Lower lobe of right lung (tissue), 2 donors: ENCODE results near the gene PPP4R3B. TPM values are rescaled to one million over a fixed set of nuclear protein-coding genes. Genes with fewer than 3 reads are reported as not detected.

Experiments used
- ATAC-seq, 2 donors: fragments of 200-7000 bp; cut with Tn5 transposase; one replicate each; pipeline ENCODE4 v1.9.1; 2020 to 2022; ENCODE audit warnings: mild to moderate bottlenecking in 2 of 2, moderate library complexity in 2 of 2
- DNase-seq: peaks from one replicate; pipeline ENCODE4 v3.0.0-alpha.2; 2020
- H3K27ac ChIP-seq: fragments of 200-600 bp; one replicate; pipeline ENCODE4 v1.8.0; 2022
- H3K27me3 ChIP-seq: fragments of 200-600 bp; one replicate; pipeline ENCODE4 v1.8.0; 2022; ENCODE audit warnings: low read depth
- H3K36me3 ChIP-seq: fragments of 200-600 bp; one replicate; pipeline ENCODE4 v1.8.0; 2022; ENCODE audit warnings: mild to moderate bottlenecking
- H3K4me1 ChIP-seq: fragments of 200-600 bp; one replicate; pipeline ENCODE4 v1.8.0; 2022
- H3K4me3 ChIP-seq: fragments of 200-600 bp; one replicate; pipeline ENCODE4 v1.8.0; 2022; ENCODE audit warnings: mild to moderate bottlenecking
- H3K9me3 ChIP-seq: fragments of 200-600 bp; one replicate; pipeline ENCODE4 v1.8.0; 2022
- CTCF ChIP-seq: fragments of 200-600 bp; IDR thresholded peaks from one replicate; pipeline ENCODE4 v1.8.0; 2022; ENCODE audit warnings: antibody characterized with exemption, mild to moderate bottlenecking
- intact Hi-C: fragments of 100-400 bp; cut with DNase I; formaldehyde crosslinking; loops from one replicate; pipeline ENCODE4 v1.11.0; 2022
- total RNA-seq: library from RNA; stranded (reverse); fragmentation: NEBNext Ultra II Directional; extraction: Animal tissue kit (Norgen Biotek cat#: 25700); gene quantifications from one replicate; pipeline ENCODE4 v1.2.1, GENCODE V29; 2021
- donor health status: DM: no; HTN: yes; CAD: no; lungs with severe emphysema.

The PPP4R3B gene
- total RNA-seq, 1 donor from 2014 or later: 66.3 TPM

GRCh38 chr2:55500025-55500424, 117.4 kb downstream of the PPP4R3B start:
- DNase-seq (no peak), ATAC-seq (no peak)
- Histone ChIP-seq H3K36me3 (no peaks in the 10 kb centered on the region), H3K9me3 (no peaks in the 10 kb centered on the region), H3K27ac (no peak overlapping the region), H3K4me3 (no peak overlapping the region), H3K4me1 (no peaks in the 10 kb centered on the region), H3K27me3 (no peaks in the 10 kb centered on the region)
- TF ChIP-seq CTCF: no peak
- intact Hi-C loops: no loop called here

GRCh38 chr2:55498582-55498981, 118.8 kb downstream of the PPP4R3B start:
- Histone ChIP-seq H3K27ac (no peak overlapping the region), H3K4me3 (no peak overlapping the region), H3K4me1 (no peaks in the 10 kb centered on the region), H3K27me3 (no peaks in the 10 kb centered on the region), H3K9me3 (no peaks in the 10 kb centered on the region), H3K36me3 (no peaks in the 10 kb centered on the region)
- no peak for ATAC-seq
- no peak for DNase-seq
- intact Hi-C loops: no loop called here
- TF ChIP-seq CTCF: no peak

Other genes starting within 250 kb of the PPP4R3B start
- 119 TPM for gene CCDC88A, start 197.8 kb downstream of the PPP4R3B start, total RNA-seq
- gene CFAP36, start 97.9 kb downstream of the PPP4R3B start, total RNA-seq: 34.5 TPM
- 28.9 TPM for gene PNPT1, start 76.2 kb upstream of the PPP4R3B start, total RNA-seq